ENCODE measurements around the gene TREX2.

- TF ChIP-seq CTCF (IDR thresholded peaks at IDR 0.05), result no peak
- TF ChIP-seq POLR2A (IDR thresholded peaks at IDR 0.05), result no peak
Measured at GRCh38 chrX:153464116-153464515, 18.3 kb upstream of the TREX2 start.

Data from gastroesophageal sphincter (tissue), 3 donors.